K562 (cell line): Measurements from ENCODE around the gene SGMS1. TPM values are rescaled to one million over a fixed set of nuclear protein-coding genes. Genes with fewer than 3 reads are reported as not detected.

Source experiments
- ASH1L ChIP-seq: fragments of 450-650 bp; IDR thresholded peaks from 2 replicates; pipeline ENCODE4 v1.6.1; 2018; ENCODE audit warnings: borderline replicate concordance, mild to moderate bottlenecking, low read depth; ENCODE audit not compliant: partially characterized antibody
- ATF1 ChIP-seq, 2 experiments: fragments of 450-650 bp in 1 of 2; IDR thresholded peaks; 2 replicates each; pipeline ENCODE4 v1.6.1; 2016; ENCODE audit warnings: missing compliant biosample characterization in 1 of 2, missing genetic modification characterization in 1 of 2
- CCNT2 ChIP-seq: IDR thresholded peaks from 2 replicates; pipeline ENCODE4 v1.6.1; 2011; ENCODE audit warnings: borderline replicate concordance, low read depth, mild to moderate bottlenecking, moderate library complexity, mixed read lengths, low read length; ENCODE audit not compliant: insufficient read length; ENCODE audit errors: extremely low read depth
- FIP1L1 ChIP-seq: fragments of 200-400 bp; formaldehyde crosslinking; IDR thresholded peaks from 2 replicates; pipeline ENCODE4 v1.6.1; 2018; ENCODE audit warnings: mild to moderate bottlenecking, low read depth, low read length; ENCODE audit not compliant: poor library complexity, severe bottlenecking
- HDAC1 ChIP-seq, 2 experiments: fragments of 450-650 bp; IDR thresholded peaks; 2 replicates each; pipeline ENCODE4 v1.6.1; 2016 to 2017; ENCODE audit warnings: inconsistent platforms in 1 of 2, mild to moderate bottlenecking in 1 of 2, moderate library complexity in 1 of 2
- HDGF ChIP-seq: fragments of 450-650 bp; IDR thresholded peaks from 2 replicates; pipeline ENCODE4 v1.6.1; 2016
- NFIC ChIP-seq: fragments of 450-650 bp; IDR thresholded peaks from 2 replicates; pipeline ENCODE4 v1.6.1; 2017; ENCODE audit warnings: mild to moderate bottlenecking, inconsistent platforms
- NR4A1 ChIP-seq, 2 experiments: fragments of 250-450 bp in 1 of 2; fragments of 450-650 bp in 1 of 2; sonication (Bioruptor Pico) in 1 of 2; IDR thresholded peaks; 2 replicates each; pipeline versions ENCODE4 v1.4.0 to v1.6.1; 2016 to 2020; ENCODE audit warnings: mild to moderate bottlenecking in 2 of 2, missing compliant biosample characterization in 1 of 2, missing genetic modification characterization in 1 of 2, moderate library complexity in 1 of 2
- PREB ChIP-seq: sonication (generic); formaldehyde crosslinking; IDR thresholded peaks from 2 replicates; pipeline ENCODE4 v1.8.1; 2023; ENCODE audit warnings: mild to moderate bottlenecking, missing genetic modification reagents
- SETDB1 ChIP-seq: IDR thresholded peaks from one replicate; pipeline ENCODE4 v1.6.1; 2012; ENCODE audit warnings: low read length, control low read depth, inconsistent platforms
- SUPT5H ChIP-seq: fragments of 450-650 bp; IDR thresholded peaks from 2 replicates; pipeline ENCODE4 v1.6.1; 2016
- TAL1 ChIP-seq: fragments of 450-650 bp; IDR thresholded peaks from 2 replicates; pipeline ENCODE4 v1.6.1; 2016; ENCODE audit warnings: mild to moderate bottlenecking
- ZBTB33 ChIP-seq: sonication (generic); formaldehyde crosslinking; IDR thresholded peaks from 2 replicates; pipeline ENCODE4 v1.8.1; 2023; ENCODE audit warnings: mild to moderate bottlenecking, missing genetic modification reagents
- ZNF23 ChIP-seq: fragments of 250-450 bp; sonication (Bioruptor Pico); IDR thresholded peaks from 2 replicates; pipeline ENCODE4 v1.4.0; 2020; ENCODE audit warnings: mild to moderate bottlenecking
- ZNF655 ChIP-seq: fragments of 250-450 bp; sonication (Bioruptor Pico); IDR thresholded peaks from 2 replicates; pipeline ENCODE4 v1.5.0; 2021
- ZNF668 ChIP-seq: fragments of 250-450 bp; sonication (Bioruptor Pico); IDR thresholded peaks from 2 replicates; pipeline ENCODE4 v1.8.0; 2022; ENCODE audit warnings: mild to moderate bottlenecking, inconsistent platforms
- ZNF830 ChIP-seq: fragments of 250-450 bp; sonication (Bioruptor Pico); IDR thresholded peaks from 2 replicates; pipeline ENCODE4 v1.5.0; 2021; ENCODE audit warnings: mild to moderate bottlenecking
- polyA plus RNA-seq, 8 experiments: library from polyadenylated mRNA; depleted of rRNA in 4 of 8; stranded (reverse) in 5 of 8; unstranded in 3 of 8; fragments of >200 nt; fragmentation: Nextera tagmentation in 2 of 8; fragmentation: Illumina TruSeq in 1 of 8; extraction: Ambion mirVana in 2 of 8; extraction: Trizol in 1 of 8; gene quantifications; 2 replicates each; pipeline versions ENCODE4 v1.2.1 to v1.2.3, GENCODE V29; 2011 to 2014; ENCODE audit warnings: inconsistent platforms in 1 of 8, missing spikeins in 1 of 8
- total RNA-seq, 7 experiments: library from RNA; depleted of rRNA in 6 of 7; stranded (reverse); fragments of >200 nt in 6 of 7; fragmentation: Illumina TruSeq in 2 of 7; extraction: Trizol in 2 of 7; gene quantifications; 2 replicates each; pipeline versions ENCODE4 v1.2.1 to v1.2.3, GENCODE V29; 2011 to 2021; ENCODE audit warnings: low replicate concordance in 1 of 7
- TF ChIP-seq, protein P1 (sequence below): fragments of 450-650 bp; formaldehyde crosslinking; IDR thresholded peaks from 2 replicates; pipeline ENCODE4 v1.4.0; 2020; ENCODE audit warnings: mild to moderate bottlenecking, moderate library complexity
- TF ChIP-seq, protein P2 (sequence below), 2 experiments: IDR thresholded peaks; 2 replicates each; pipeline ENCODE4 v1.6.1; 2011; ENCODE audit warnings: borderline replicate concordance in 1 of 2, control low read depth in 1 of 2, low read depth in 1 of 2, low read length in 1 of 2, mild to moderate bottlenecking in 1 of 2, mixed read lengths in 1 of 2, moderate library complexity in 1 of 2; ENCODE audit not compliant: insufficient read depth in 1 of 2, insufficient read length in 1 of 2, poor library complexity in 1 of 2, severe bottlenecking in 1 of 2; ENCODE audit errors: extremely low read depth in 1 of 2

Gene SGMS1
- total and polyA plus RNA-seq, 9 of the 15 experiments (the other 6 are each of a cell fraction or from before 2014, with no cell fraction given) = 22.6 to 232 (median 82.2) TPM

GRCh38 chr10:50623663-50624412, at the start of gene SGMS1 (continued):
- 0 out of 2 replicates have a peak, but pooled peaks have one; percentile 9 for TF ChIP-seq ZBTB33 (CRISPR knock-in tag)
- TF ChIP-seq ZNF655 = no peak
- TF ChIP-seq ASH1L = no peak
- peak; percentile 64 for TF ChIP-seq FIP1L1
- no peak for TF ChIP-seq TAL1
- no peak for TF ChIP-seq NR4A1 (CRISPR knock-in tag; IDR thresholded peaks at IDR 0.05)
- no peak for TF ChIP-seq NR4A1 (tag; IDR thresholded peaks at IDR 0.05)
- TF ChIP-seq SETDB1 = no peak
- TF ChIP-seq, protein P1, sequence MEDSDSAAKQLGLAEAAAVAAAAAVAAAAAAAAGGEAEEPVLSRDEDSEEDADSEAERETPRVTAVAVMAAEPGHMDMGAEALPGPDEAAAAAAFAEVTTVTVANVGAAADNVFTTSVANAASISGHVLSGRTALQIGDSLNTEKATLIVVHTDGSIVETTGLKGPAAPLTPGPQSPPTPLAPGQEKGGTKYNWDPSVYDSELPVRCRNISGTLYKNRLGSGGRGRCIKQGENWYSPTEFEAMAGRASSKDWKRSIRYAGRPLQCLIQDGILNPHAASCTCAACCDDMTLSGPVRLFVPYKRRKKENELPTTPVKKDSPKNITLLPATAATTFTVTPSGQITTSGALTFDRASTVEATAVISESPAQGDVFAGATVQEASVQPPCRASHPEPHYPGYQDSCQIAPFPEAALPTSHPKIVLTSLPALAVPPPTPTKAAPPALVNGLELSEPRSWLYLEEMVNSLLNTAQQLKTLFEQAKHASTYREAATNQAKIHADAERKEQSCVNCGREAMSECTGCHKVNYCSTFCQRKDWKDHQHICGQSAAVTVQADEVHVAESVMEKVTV (CRISPR knock-in tag) = no peak
- TF ChIP-seq ZNF23 (CRISPR knock-in tag) = no peak
- 0 out of 2 replicates have a peak, but pooled peaks have one; percentile 75 for TF ChIP-seq PREB (CRISPR knock-in tag)
- TF ChIP-seq, protein P2, sequence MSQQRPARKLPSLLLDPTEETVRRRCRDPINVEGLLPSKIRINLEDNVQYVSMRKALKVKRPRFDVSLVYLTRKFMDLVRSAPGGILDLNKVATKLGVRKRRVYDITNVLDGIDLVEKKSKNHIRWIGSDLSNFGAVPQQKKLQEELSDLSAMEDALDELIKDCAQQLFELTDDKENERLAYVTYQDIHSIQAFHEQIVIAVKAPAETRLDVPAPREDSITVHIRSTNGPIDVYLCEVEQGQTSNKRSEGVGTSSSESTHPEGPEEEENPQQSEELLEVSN (IDR thresholded peaks at IDR 0.05; ENCODE audit: borderline replicate concordance in 1 of 2, extremely low read depth in 1 of 2, insufficient read depth in 1 of 2, insufficient read length in 1 of 2, low read depth in 1 of 2, low read length in 1 of 2, poor library complexity in 1 of 2, severe bottlenecking in 1 of 2) = peak; percentile 80 to 94
- no peak for TF ChIP-seq ZNF830 (CRISPR knock-in tag)
- no peak for TF ChIP-seq ZNF668
- peak in 1 of 2 experiments; percentile 37; a peak in 2 of 4 replicates for TF ChIP-seq HDAC1 (IDR thresholded peaks at IDR 0.05)
- no peak for TF ChIP-seq ATF1 (CRISPR knock-in tag; IDR thresholded peaks at IDR 0.05)
- no peak for TF ChIP-seq ATF1 (tag; IDR thresholded peaks at IDR 0.05)
- 0 out of 2 replicates have a peak, but pooled peaks have one; percentile 26 for TF ChIP-seq NFIC
- TF ChIP-seq CCNT2 = peak; percentile 64
- peak; percentile 6 for TF ChIP-seq SUPT5H
- TF ChIP-seq HDGF = no peak
